Heart left ventricle (tissue), 13 donors: Measurements from ENCODE around the gene FMR1.

Experiments
- CTCF ChIP-seq, 12 donors: fragments of 200-600 bp; sonication (generic) in 4 of 12; IDR thresholded peaks; one replicate each; pipeline versions ENCODE4 v1.5.0 to v1.8.0; 2018 to 2022; ENCODE audit warnings: antibody characterized with exemption in 12 of 12, mild to moderate bottlenecking in 5 of 12
- POLR2A ChIP-seq, 2 donors: fragments of 450-650 bp; IDR thresholded peaks; one replicate each; pipeline ENCODE4 v1.6.1; 2017; ENCODE audit warnings: antibody characterized with exemption in 2 of 2, mild to moderate bottlenecking in 2 of 2, moderate library complexity in 2 of 2
- donor health status: ischemic (EF 13 %, LVEDD 7.1; RV severe dilation, severe dysfunction).
- donor health status: DM: no; HTN: yes; CAD: no.
- donor health status: DM: no; HTN: no; CAD: no.
- donor health status: ischemic (EF 25% LVEDD 6.9; RV normal size, moderate dysfunction).
- donor health status: ischemic (EF 25% LVEDD 5.7; RV mildly dilated, moderate dysfunction).
- donor health status: ischemic (EF 35%, LVEDD 5.7; RV mildly dilated, moderate dysfunction).
- donor health status: nonischemic (EF 11% LVEDD 7.7; RV severe dilation, severe dysfunction).
- donor health status: DM: yes; HTN: yes; CAD: no.
- donor health status: PGD.
- donor health status: ischemic (EF 29% LVEDD 5.4; RV normal size, mild dysfunction).
- donor health status: nonischemic (EF 23%, LVEDD 6.1; RV moderate dilation, normal function).

DNA sequence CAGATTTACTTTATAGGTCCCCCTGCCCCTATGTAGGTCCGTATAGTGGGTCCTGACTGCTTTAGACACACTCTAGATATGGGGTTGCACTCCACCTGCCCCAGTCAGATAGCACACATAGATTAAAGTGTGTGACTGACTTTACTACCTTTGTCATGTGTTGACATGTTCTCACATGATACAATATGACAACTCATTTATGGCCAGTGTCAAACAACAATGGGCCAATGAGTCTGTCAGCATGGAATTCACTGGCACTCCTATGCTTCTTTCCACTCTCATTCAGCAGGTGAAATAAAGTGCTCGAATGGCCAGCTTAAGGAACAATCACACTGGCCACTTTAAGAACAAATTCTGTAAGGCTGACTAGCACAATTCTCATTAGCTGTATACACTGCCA lies 45.6 kb downstream of the FMR1 start:
- TF ChIP-seq POLR2A (IDR thresholded peaks at IDR 0.05) (no peak), CTCF (IDR thresholded peaks at IDR 0.05) (no peak)
